Activated CD8-positive, alpha-beta memory T cell treated with anti-CD3 and anti-CD28 coated beads for 36 hours (primary cell): ENCODE results near the gene TFAM. TPM values are rescaled to one million over a fixed set of nuclear protein-coding genes. Genes with fewer than 3 reads are reported as not detected.
"Not testable (repeated sequence)": the region's sequence is repeated elsewhere in the genome, so short reads cannot be mapped to it uniquely, and the experiment has no call there.

Experiments
- CTCF ChIA-PET: fragments of 350-600 bp; sonication (Branson Sonifier 250); formaldehyde crosslinking; loops from one replicate; lab custom pipeline; 2021; ENCODE audit warnings: antibody characterized with exemption; lab: Charles Lee
- POLR2A ChIA-PET: fragments of 350-600 bp; sonication (Branson Sonifier 250); formaldehyde crosslinking; loops from one replicate; lab custom pipeline; 2021; ENCODE audit warnings: antibody characterized with exemption; lab: Charles Lee
- total RNA-seq, 2 experiments: library from RNA; stranded (reverse); gene quantifications; one replicate each; pipeline ENCODE4 v1.2.3, GENCODE V29; 2021

Gene TFAM
- total RNA-seq, 2 experiments from 2014 or later: 133 to 135 TPM

DNA sequence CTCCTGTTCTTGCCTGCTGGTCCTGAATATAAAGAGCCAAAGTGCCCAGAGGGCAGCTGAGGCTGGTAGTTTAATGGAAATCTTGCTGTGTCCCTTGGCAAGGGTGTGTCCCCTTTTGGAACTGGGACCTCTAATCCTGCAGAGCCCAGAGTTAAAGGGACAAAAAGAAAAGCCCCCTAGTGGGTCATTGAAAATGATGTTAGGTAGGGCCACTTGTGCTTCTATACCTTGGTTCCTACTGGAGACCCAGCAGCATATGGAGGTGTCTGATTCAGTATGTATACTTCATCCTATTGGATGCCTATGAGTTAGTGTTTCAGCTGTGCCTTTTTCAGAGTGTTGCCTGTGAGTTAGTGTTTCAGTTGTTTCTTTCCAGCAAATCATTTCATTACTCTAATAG is 30.5 kb downstream of the TFAM start:
- ChIA-PET CTCF (no interaction called here), POLR2A (no interaction called here)

DNA sequence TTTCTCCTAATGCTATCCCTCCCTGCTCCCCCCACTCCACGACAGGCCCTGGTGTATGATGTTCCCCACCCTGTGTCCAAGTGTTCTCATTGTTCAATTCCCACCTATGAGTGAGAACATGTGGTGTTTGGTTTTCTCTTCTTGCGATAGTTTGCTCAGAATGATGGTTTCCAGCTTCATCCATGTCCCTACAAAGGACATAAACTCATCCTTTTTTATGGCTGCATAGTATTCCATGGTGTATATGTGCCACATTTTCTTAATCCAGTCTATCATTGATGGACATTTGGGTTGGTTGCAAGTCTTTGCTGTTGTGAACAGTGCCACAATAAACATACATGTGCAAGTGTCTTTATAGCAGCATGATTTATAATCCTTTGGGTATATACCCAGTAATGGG is 32.7 kb downstream of the TFAM start:
- POLR2A ChIA-PET, CTCF ChIA-PET: not testable (repeated sequence)

DNA sequence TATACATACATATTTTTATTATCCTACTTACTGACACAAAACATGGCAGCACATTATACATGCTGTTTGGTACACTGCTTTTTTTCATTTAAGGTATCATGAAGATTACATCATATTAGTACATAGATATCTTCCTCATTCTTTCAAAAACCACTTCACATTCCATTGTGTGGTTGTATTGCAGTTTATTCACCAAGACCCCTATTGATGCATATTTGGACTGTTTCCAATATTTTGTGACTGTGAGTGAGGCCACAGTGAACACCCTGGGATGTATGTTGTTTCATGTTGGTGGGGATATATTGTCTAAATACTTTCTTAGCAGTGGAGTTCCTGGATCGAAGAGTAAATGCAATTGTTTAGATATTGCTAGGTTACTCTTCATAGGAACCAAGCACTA is 39.0 kb downstream of the TFAM start:
- ChIA-PET CTCF (no interaction called here), POLR2A (no interaction called here)

DNA sequence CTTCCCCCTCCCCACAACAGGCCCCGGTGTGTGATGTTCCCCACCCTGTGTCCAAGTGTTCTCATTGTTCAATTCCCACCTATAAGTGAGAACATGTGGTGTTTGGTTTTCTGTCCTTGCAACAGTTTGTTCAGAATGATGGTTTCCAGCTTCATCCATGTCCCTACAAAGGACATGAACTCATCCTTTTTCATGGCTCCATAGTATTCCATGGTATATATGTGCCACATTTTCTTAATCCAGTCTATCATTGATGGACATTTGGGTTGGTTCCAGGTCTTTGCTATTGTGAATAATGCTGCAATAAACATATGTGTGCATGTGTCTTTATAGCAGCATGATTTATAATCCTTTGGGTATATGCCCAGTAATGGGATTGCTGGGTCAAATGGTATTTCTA is 43.2 kb downstream of the TFAM start:
- CTCF ChIA-PET, POLR2A ChIA-PET: not testable (repeated sequence)

DNA sequence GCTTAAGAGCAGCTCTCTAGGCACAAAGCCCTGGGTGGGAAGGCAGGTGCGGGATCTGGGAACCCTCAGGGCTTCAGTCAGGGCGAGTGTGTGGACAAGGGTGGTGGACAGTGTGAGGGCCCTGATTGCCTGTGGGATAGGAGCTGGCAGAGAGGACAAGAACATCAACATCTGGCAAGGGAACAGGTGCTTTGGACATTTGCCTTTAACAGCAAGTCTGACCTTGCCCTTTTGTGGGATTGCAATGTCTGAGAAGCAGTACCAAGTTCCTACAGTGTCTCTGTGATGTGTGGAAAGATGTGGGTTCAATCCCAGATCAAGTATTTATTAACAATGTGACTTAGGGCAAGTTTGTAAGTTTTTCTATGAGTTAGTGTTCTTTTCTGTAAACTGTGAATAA is 46.7 kb downstream of the TFAM start:
- ChIA-PET POLR2A (no interaction called here), CTCF (no interaction called here)

DNA sequence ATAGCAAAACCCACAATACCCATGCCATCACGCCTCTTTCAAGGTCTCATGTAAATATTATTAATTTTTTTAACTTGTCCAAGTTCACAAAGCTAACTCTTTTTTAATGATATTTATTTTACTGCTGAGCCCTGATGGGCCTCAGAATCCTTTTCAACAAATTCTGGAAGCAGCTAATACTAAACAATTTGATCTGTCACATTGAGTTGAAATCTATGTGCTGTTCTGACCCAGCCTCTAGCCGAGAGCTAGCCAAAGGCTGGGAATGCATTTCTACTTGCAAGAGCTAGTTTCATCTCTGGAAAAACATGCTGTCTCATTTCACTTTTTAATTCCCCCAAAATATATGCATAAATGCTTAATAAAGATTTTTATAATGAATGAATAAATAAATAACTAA is 47.9 kb downstream of the TFAM start:
- POLR2A ChIA-PET: no interaction called here
- CTCF ChIA-PET: no interaction called here

DNA sequence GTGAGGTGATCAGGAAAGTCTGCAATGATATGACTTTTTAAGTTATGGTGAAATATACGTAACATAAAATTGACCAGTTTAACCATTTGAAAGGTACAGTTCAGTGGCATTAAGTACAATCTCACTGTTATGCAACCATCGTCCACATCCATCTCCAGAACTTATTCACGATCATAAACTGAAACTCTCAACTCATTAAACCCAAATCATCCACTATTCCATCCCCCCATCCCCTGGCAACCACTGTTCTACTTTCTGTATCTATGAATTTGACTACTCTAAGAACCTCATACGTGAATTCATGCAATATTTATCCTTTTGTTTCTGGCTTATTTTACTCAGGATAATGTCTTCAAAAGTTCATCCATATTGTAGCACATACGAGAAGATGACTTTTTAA is 48.4 kb downstream of the TFAM start:
- POLR2A ChIA-PET: no interaction called here
- CTCF ChIA-PET: no interaction called here

DNA sequence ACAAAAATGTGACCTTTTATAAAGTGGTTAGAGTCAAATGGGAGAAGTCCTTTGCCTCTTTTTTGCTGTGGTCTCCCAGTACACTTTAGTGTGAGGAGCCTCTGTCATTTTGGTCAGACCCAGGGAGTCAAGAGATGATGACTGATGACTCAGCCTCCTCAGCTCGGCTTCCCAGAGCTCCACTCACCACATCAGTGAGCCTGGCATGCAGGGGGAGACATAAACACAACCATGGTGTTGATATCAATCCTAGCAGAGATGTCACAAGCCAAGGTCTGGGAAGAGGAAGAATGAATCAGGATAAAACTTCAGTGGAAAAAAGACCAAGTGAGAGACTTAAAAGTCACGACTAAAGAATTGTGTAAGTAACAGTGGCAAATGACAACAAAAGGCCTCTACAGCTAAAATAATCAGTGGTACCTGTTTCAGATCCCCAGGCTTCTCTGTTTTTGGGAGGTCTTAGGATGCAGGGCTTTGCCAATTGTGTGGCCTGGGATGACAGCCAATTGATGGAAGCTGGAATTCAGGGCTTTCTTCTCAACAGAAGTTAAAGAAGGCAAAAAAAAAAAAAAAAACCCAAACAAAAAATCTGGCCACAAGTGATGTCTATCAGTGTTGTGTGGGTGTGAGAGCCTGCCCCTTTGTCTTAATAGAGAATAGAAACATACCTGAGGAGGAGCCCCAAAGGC is 50.2 kb downstream of the TFAM start:
- ChIA-PET CTCF (interaction anchor here (0.7 kb wide), 1 partner anchor 952 kb away, joined by 4 read pairs; no protein-coding TSS in a partner anchor), POLR2A (no interaction called here)

DNA sequence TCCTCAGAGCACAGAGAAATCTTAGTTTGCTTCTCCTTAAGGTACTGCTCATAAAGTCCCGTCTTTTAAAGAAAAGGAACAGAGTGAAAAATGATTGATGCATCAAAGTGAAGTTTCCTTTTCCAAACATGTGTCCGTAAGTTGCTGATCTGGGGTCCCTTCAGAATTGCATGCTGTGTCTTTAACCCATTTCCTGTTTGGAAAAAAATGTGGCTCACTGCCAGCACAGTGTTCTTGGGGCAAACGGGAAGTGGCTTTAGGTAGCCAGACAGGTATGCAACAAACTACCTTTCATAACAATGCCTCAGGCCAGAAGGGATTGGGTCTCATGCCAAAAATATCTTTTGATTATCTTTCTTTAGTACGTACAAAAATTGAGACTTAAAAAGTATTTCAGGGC is 50.9 kb downstream of the TFAM start:
- ChIA-PET POLR2A (no interaction called here), CTCF (no interaction called here)

DNA sequence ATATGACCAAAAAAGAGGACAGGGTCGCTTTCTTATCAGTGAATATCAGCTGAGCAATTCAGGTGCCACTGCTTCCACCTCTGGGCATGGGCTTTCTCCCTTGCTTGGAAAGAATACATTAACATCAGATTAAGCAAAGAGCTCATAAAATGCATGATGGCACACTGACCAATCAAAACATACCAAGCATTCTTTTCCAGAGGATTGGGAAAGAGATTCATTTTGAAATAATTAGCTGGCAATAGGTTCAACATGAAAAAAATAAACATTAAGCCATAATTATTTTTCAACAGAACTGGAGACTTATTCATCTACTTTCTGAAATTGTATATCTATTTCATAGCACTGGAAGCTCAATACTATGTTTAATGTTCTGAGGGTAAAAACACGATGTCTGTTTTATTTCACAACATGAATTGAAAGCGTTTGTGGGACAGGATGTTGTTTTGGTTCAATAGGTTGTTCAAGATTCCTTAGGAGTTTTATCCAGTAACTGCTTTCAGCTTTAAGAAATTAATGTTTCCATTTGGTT is 53.2 kb downstream of the TFAM start:
- ChIA-PET POLR2A (no interaction called here), CTCF (no interaction called here)

DNA sequence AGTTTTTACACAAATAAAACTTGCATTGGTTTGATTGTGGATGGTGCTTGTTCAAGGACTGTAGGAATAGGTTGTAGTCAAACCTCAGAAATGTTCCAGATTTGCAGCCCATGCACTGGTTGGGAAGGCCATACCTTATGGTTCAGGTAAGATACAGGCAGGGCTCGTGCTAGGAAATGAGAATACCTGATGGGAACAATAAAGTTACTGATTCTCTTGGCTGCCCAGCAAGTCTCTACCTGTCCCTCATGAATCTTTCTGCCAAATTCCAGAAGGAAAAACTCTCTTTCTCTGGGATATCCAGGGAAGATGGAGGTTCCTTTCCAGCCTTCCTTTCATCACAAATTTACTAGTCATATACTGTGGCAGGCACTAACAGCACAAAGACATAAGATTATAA is 53.8 kb downstream of the TFAM start:
- CTCF ChIA-PET: no interaction called here
- POLR2A ChIA-PET: no interaction called here

DNA sequence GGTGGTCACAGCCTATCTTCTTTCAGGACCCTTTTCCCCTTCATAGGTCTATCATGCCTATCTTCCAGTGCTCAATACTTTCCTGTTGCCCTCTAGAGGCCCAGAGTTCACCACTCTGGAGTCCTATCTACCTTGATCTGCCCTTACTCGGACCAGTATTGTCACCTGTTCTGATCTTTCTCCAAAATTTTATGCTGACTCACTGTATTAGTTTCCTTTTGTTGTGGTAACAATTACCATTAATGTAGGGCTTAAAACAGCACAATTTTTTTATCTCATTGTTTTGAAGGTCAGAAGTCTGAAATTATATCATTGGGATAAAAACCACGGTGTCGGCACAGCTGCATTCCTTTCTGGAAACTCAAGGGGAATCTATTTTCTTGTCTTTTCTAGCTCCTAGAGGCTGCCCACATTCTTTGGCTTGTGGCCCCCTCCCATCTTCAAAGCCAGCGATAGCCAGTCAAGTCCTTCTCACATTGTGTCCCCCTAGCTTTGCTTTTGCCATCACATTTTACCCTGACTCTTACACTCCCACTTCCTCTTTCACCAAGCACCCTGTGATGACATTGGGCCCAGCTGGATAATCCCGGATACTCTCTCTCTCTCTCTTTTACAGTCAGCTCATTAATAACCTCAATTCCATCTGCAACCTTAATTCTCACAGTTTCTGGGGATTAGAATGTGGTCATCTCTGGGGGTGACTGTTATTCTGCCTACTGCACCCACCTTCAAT is 54.6 kb downstream of the TFAM start:
- ChIA-PET POLR2A (no interaction called here), CTCF (no interaction called here)

DNA sequence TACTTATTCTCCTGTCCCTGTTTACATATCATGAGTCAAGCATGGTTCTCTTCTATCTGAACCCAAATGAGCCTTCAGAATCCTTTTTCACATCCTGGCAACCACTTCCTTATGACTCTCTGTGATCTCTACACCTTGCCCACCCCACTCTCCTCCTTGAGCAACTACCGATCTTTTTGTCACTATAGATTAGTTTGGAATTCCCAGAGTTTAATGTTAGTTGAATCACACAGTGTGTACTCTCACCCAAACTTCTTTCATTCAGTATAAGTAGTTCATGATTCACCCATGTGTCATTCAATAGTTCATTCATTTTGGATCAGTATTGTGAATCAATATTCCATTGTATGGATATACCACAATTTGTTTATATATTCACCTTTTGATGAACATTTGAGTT is 55.3 kb downstream of the TFAM start:
- ChIA-PET CTCF (no interaction called here), POLR2A (no interaction called here)

DNA sequence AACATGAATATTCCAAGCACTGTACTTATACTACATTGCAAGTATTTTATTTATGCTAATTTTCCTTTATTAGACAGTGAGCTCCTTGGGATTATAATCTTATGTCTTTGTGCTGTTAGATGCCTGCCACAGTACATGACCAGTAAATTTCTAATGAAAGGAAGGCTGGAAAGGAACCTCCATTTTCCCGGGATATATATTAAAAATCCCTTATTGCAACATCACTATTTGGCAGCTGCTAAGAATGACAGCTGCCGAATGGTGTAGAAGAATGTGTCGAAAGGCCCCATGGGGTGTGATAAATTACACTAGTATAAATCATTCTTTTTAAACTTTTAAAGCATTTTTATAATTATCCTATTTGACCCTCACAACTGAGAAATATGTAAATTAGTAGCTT is 59.1 kb downstream of the TFAM start:
- CTCF ChIA-PET: no interaction called here
- POLR2A ChIA-PET: no interaction called here

DNA sequence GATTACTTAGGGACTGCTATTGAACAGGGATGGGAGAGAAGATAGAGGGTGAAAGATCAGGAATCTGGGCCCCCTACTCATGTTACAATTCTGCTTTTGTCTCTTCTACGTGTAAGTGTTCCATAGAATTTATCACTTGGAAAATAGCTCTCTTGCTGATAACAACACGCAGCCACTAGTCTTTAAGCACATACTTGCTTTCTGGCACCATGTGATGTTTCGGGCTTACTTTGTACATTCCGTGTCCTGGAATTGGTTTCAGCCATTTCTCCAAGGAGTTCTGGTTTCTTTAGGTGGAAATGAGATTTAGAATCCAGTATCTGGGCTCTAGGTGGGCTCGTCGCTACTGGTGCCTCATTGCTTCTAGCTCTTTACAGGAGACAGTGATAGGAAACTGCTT is 59.7 kb downstream of the TFAM start:
- POLR2A ChIA-PET: no interaction called here
- CTCF ChIA-PET: no interaction called here

DNA sequence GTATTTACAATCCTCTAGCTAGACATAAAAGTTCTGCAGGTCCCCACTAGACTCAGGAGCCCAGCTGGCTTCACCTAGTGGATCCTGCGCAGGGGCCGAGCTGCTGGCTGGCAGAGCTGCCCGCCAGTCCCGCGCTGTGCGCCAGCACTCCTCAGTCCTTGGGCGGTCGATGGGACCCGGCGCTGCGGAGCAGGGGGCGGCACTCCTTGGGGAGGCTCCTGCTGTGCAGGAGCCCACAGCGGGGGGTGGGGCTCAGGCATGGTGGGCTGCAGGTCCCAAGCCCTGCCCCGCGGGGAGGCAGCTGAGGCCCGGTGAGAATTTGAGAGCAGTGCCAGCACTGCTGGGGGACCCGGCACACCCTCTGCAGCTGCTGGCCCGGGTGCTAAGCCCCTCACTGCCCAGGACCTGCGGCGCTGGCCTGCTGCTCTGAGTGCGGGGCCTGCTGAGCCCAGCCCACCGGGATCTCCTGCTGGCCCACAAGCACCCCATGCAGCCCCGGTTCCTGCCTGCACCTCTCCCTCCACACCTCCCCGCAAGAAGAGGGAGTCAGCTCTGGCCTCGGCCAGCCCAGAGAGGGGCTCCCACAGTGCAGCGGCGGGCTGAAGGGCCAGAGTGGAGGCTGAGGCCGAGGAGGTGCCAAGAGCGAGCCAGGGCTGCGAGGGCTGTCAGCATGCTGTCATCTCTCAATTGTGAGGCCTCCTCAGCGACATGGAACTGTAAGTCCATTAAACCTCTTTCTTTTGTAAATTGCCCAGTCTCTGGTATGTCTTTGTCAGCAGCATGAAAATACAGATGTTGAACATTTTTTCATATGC is 63.1 kb downstream of the TFAM start:
- POLR2A ChIA-PET: no interaction called here

More for the DNA sequence above, 63.1 kb downstream of the TFAM start:
- CTCF ChIA-PET: no interaction called here
